ENCODE results near the gene KRT13.

KRT13 gene

DNA sequence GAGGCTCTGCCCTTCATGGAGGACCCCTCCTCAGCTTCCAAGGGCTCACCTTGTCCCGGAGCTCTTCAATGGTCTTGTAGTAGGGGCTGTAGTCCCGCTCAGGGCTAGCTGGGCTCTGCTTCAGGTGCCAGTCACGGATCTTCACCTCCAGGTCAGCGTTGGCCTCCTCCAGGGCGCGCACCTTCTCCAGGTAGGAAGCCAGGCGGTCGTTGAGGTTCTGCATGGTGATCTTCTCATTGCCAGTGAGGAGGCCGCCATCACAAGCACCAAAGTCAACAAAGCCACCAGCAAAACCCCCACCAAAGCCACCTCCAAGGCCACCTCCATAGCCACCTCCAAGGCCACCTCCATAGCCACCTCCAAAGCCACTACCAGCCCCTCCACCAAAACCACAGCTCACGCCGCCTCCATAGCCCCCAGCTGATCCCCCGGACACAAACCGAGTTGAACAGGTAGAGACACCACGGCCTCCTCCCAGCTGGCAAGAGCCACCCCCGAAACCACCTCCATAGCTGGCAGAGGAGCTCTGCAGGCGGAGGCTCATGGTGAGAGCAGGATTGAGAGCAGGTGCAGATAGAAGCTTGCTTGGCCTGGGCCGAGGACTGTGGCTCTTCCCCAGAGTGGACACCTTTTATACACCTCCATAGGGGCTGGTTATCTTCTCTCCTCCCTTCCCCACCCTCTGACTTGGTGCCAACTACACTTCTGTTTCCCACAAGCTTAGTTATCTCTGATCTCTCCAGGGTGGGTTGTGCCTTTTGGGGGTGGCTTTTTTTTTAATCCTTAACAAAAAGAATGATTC is at the start of gene KRT13:
Gene KRT13, minus strand, starts transcription at position 606 of the 802 bp plus-strand sequence. Its CDS starts 62 bp downstream, at position 544.
- DNase-seq (ENCODE audit: low read depth): no peak
- TF ChIP-seq, protein P1, sequence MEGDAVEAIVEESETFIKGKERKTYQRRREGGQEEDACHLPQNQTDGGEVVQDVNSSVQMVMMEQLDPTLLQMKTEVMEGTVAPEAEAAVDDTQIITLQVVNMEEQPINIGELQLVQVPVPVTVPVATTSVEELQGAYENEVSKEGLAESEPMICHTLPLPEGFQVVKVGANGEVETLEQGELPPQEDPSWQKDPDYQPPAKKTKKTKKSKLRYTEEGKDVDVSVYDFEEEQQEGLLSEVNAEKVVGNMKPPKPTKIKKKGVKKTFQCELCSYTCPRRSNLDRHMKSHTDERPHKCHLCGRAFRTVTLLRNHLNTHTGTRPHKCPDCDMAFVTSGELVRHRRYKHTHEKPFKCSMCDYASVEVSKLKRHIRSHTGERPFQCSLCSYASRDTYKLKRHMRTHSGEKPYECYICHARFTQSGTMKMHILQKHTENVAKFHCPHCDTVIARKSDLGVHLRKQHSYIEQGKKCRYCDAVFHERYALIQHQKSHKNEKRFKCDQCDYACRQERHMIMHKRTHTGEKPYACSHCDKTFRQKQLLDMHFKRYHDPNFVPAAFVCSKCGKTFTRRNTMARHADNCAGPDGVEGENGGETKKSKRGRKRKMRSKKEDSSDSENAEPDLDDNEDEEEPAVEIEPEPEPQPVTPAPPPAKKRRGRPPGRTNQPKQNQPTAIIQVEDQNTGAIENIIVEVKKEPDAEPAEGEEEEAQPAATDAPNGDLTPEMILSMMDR (IDR thresholded peaks at IDR 0.05; ENCODE audit: insufficient read depth, low read depth, low read length, missing control alignments): no peak
- H3K4me3 ChIP-seq (ENCODE audit: low read depth, low read length): no peak within 1 kb of the TSS

DNA sequence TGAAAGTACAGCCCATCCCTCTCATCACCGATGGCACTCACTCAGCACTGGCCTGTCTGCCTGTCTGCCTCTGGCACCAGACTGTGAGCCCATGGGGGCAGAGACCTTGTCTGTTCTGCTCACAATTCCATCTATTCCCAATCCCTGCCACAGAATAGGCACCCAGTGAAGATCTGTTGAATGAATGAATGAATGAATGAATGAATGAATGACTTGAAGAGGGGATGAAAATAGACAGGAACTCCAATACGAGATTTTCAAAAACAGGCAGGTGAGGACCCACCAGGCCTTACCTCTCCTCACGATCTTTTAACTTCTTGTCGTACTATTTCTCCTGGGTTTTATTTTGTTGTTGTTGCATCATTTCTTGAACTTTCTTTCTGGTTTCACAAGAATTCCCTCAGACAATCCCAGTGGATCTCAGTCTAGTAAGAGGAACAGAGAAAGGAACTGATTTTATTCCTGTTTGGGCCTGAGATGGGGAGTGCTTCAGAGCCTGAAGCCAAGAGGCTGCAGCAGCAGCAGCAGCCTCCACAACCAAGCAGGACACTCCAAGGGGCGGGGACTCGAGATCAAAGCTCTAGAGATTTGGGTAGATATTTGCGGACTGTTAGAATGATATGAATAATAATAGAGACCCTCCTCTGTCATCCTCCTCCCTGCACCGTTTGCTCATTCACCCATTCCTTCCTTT is 48.7 kb upstream of the KRT13 start:
- no peak for DNase-seq (ENCODE audit: low read depth)
- TF ChIP-seq, protein P1 (IDR thresholded peaks at IDR 0.05; ENCODE audit: insufficient read depth, low read depth, low read length, missing control alignments): no peak
- no peak overlapping the region for H3K4me3 ChIP-seq (ENCODE audit: low read depth, low read length)

DNA sequence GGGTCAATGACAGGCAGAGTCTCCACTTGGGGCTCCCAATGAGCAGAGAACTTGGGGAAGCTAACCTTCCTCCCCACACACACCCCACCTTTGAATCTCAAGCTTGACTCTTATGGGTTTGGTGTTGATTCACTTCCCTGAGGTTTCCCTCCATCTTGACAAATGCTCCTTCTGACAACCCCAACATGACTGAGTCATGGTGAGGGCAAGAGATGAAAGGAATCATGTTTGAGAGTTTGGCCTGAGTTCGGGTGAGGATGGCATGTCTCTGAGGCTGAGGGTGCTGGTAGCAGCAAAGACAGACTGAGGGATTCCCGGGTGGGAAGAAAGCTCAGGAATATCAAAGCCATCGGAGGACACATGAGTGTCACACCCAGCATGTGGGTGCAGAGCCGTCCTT is 47.8 kb upstream of the KRT13 start:
- no peak overlapping the region for H3K4me3 ChIP-seq (ENCODE audit: low read depth, low read length)
- TF ChIP-seq, protein P1 (IDR thresholded peaks at IDR 0.05; ENCODE audit: insufficient read depth, low read depth, low read length, missing control alignments): no peak
- no peak for DNase-seq (ENCODE audit: low read depth)

DNA sequence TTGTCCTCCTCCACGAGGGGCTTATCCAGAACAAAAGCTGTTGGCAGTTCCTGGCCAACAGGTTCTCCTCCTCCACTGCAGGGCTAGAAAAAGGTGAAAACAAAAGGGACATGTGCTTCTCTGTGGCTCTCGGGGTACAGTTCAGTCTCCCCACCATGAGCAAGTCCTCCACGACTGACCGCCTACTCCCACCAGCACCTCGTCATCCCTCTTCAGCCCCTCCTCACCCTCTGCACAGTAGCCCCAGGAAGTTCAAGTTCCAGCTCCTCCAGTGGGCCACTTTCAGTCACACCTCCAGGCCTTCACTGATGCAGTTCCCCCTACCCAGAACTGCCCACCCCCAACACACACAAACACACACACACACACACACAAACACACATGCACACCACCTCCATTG is 47.0 kb upstream of the KRT13 start:
- no peak for DNase-seq (ENCODE audit: low read depth)
- TF ChIP-seq, protein P1 (IDR thresholded peaks at IDR 0.05; ENCODE audit: insufficient read depth, low read depth, low read length, missing control alignments): no peak
- H3K4me3 ChIP-seq (ENCODE audit: low read depth, low read length): no peak overlapping the region

DNA sequence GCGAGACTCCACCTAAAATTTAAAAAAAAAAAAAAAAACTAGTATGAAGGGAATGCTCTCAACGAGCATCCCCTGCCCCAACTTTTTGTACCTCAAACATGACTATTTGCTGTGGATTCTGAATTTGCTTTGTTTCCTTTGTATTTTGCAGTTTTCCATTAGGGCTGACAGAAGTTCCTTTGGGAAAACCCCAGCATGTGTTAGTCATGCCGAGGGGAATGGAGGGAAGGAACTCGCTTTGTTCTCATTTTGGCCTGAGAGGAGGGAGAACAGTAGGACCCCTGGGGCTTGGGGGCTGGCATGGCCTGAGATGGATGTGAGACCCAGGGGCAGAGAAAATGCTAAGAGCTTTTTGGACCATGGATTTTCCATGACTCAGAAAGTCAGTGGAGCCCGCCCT is 46.0 kb upstream of the KRT13 start:
- no peak overlapping the region for H3K4me3 ChIP-seq (ENCODE audit: low read depth, low read length)
- DNase-seq (ENCODE audit: low read depth): no peak
- TF ChIP-seq, protein P1 (IDR thresholded peaks at IDR 0.05; ENCODE audit: insufficient read depth, low read depth, low read length, missing control alignments): no peak

DNA sequence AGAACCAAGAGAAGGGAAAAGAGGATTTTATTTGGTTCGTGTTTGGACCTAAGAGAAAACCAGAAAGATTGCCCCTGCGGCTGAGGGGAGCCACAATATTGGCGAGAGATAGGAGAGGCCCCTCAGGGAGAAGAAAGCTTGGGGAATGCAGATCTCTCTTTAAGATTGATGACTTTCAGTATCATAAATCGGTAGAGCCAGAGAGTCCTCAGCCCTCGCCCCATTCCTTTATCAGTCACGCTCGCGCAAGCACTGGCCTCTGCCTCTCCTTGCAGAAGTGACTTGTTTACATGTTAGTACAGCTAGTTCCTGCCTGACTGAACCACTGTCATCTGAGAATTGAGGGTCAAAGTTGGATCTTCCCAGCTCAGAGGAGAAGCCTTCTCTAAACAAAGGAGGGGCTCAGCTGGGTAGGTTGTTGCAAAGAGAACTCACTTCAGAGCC is 44.2 kb upstream of the KRT13 start:
- H3K4me3 ChIP-seq (ENCODE audit: low read depth, low read length): no peak overlapping the region
- no peak for DNase-seq (ENCODE audit: low read depth)
- TF ChIP-seq, protein P1 (IDR thresholded peaks at IDR 0.05; ENCODE audit: insufficient read depth, low read depth, low read length, missing control alignments): no peak
